SK-N-SH treated with all-trans-retinoic acid at 6 μM for 48 hours (cell line): Measurements from ENCODE around the gene TBATA.

Experiments used
- ATAC-seq: fragments of 200-7000 bp; cut with Tn5 transposase; 3 replicates; pipeline ENCODE4 v1.9.1; 2020; ENCODE audit warnings: mild to moderate bottlenecking, moderate library complexity
- ARNTL ChIP-seq: fragments of 450-650 bp; formaldehyde crosslinking; IDR thresholded peaks from 2 replicates; pipeline ENCODE4 v1.5.0; 2020; ENCODE audit warnings: low read depth, mild to moderate bottlenecking, moderate library complexity, borderline replicate concordance
- BACH2 ChIP-seq: fragments of 250-450 bp; sonication (Bioruptor Pico); IDR thresholded peaks from 2 replicates; pipeline ENCODE4 v1.9.0; 2021; ENCODE audit warnings: mild to moderate bottlenecking, borderline replicate concordance
- CSDC2 ChIP-seq: fragments of 250-450 bp; sonication (Bioruptor Pico); IDR thresholded peaks from 2 replicates; pipeline ENCODE4 v1.5.0; 2020; ENCODE audit warnings: mild to moderate bottlenecking, moderate library complexity
- ESRRG ChIP-seq: fragments of 250-450 bp; sonication (Bioruptor Pico); IDR thresholded peaks from 2 replicates; pipeline ENCODE4 v1.6.1; 2021; ENCODE audit warnings: mild to moderate bottlenecking
- GLIS3 ChIP-seq: fragments of 250-450 bp; sonication (Bioruptor Pico); IDR thresholded peaks from 2 replicates; pipeline ENCODE4 v1.5.0; 2020; ENCODE audit warnings: mild to moderate bottlenecking, moderate library complexity
- ISL1 ChIP-seq: fragments of 250-450 bp; sonication (Bioruptor Pico); IDR thresholded peaks from 2 replicates; pipeline ENCODE4 v2.1.2; 2022; ENCODE audit warnings: mild to moderate bottlenecking, moderate library complexity
- OSR1 ChIP-seq: fragments of 250-450 bp; sonication (Bioruptor Pico); IDR thresholded peaks from 2 replicates; pipeline ENCODE4 v1.8.0; 2022; ENCODE audit warnings: moderate library complexity, mild to moderate bottlenecking, inconsistent platforms
- PATZ1 ChIP-seq: fragments of 250-450 bp; sonication (Bioruptor Pico); IDR thresholded peaks from 2 replicates; pipeline ENCODE4 v1.8.0; 2020; ENCODE audit warnings: mild to moderate bottlenecking, moderate library complexity, borderline replicate concordance
- PPARA ChIP-seq: fragments of 250-450 bp; sonication (Bioruptor Pico); IDR thresholded peaks from 2 replicates; pipeline ENCODE4 v1.5.0; 2020; ENCODE audit warnings: mild to moderate bottlenecking, borderline replicate concordance
- TCF4 ChIP-seq: fragments of 250-450 bp; sonication (Bioruptor Pico); IDR thresholded peaks from 2 replicates; pipeline ENCODE4 v1.8.0; 2021; ENCODE audit warnings: mild to moderate bottlenecking, moderate library complexity, borderline replicate concordance
- TOX ChIP-seq: fragments of 250-450 bp; sonication (Bioruptor Pico); IDR thresholded peaks from 2 replicates; pipeline ENCODE4 v1.8.0; 2021; ENCODE audit warnings: mild to moderate bottlenecking, moderate library complexity, borderline replicate concordance
- TSHZ2 ChIP-seq: fragments of 250-450 bp; sonication (Bioruptor Pico); IDR thresholded peaks from 2 replicates; pipeline ENCODE4 v1.5.0; 2020; ENCODE audit warnings: mild to moderate bottlenecking, moderate library complexity
- ZC3H10 ChIP-seq: fragments of 250-450 bp; sonication (Bioruptor Pico); IDR thresholded peaks from 2 replicates; pipeline ENCODE4 v1.5.1; 2021; ENCODE audit warnings: mild to moderate bottlenecking, moderate library complexity
- ZFP3 ChIP-seq: fragments of 250-450 bp; sonication (Bioruptor Pico); IDR thresholded peaks from 2 replicates; pipeline ENCODE4 v1.5.0; 2020; ENCODE audit warnings: mild to moderate bottlenecking, moderate library complexity
- ZFP30 ChIP-seq: fragments of 450-650 bp; formaldehyde crosslinking; IDR thresholded peaks from 2 replicates; pipeline ENCODE4 v1.5.0; 2022; ENCODE audit warnings: mild to moderate bottlenecking, moderate library complexity
- ZNF565 ChIP-seq: fragments of 450-650 bp; formaldehyde crosslinking; conservative IDR thresholded peaks from 2 replicates; pipeline ENCODE4 v1.5.0; 2020; ENCODE audit warnings: low read depth, mild to moderate bottlenecking, moderate library complexity
- ZNF70 ChIP-seq: fragments of 450-650 bp; formaldehyde crosslinking; IDR thresholded peaks from 2 replicates; pipeline ENCODE4 v1.5.0; 2020; ENCODE audit warnings: mild to moderate bottlenecking, moderate library complexity
- ZNF8 ChIP-seq: fragments of 450-650 bp; formaldehyde crosslinking; IDR thresholded peaks from 2 replicates; pipeline ENCODE4 v1.5.0; 2020; ENCODE audit warnings: mild to moderate bottlenecking, moderate library complexity
- TF ChIP-seq, protein P1 (sequence below): fragments of 250-450 bp; sonication (Bioruptor Pico); IDR thresholded peaks from 2 replicates; pipeline ENCODE4 v1.5.1; 2021; ENCODE audit warnings: mild to moderate bottlenecking, moderate library complexity
- TF ChIP-seq, protein P2 (sequence below): fragments of 250-450 bp; sonication (Bioruptor Pico); IDR thresholded peaks from 2 replicates; pipeline ENCODE4 v1.5.1; 2020; ENCODE audit warnings: low read depth, mild to moderate bottlenecking, moderate library complexity

The TBATA gene

GRCh38 chr10:70753026-70753663, 32.0 kb downstream of the TBATA start:
- no peak for TF ChIP-seq TOX (CRISPR knock-in tag)
- TF ChIP-seq ZC3H10 (CRISPR knock-in tag): no peak
- no peak for TF ChIP-seq ZNF565 (CRISPR knock-in tag)
- TF ChIP-seq, protein P1, sequence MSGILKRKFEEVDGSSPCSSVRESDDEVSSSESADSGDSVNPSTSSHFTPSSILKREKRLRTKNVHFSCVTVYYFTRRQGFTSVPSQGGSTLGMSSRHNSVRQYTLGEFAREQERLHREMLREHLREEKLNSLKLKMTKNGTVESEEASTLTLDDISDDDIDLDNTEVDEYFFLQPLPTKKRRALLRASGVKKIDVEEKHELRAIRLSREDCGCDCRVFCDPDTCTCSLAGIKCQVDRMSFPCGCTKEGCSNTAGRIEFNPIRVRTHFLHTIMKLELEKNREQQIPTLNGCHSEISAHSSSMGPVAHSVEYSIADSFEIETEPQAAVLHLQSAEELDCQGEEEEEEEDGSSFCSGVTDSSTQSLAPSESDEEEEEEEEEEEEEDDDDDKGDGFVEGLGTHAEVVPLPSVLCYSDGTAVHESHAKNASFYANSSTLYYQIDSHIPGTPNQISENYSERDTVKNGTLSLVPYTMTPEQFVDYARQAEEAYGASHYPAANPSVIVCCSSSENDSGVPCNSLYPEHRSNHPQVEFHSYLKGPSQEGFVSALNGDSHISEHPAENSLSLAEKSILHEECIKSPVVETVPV (CRISPR knock-in tag): no peak
- TF ChIP-seq PATZ1: no peak
- no peak for TF ChIP-seq TCF4 (CRISPR knock-in tag)
- no peak for TF ChIP-seq CSDC2
- no peak for TF ChIP-seq ARNTL (CRISPR knock-in tag)
- no peak for TF ChIP-seq TSHZ2
- TF ChIP-seq GLIS3 (CRISPR knock-in tag): no peak
- TF ChIP-seq PPARA: no peak
- TF ChIP-seq ZNF8: no peak
- TF ChIP-seq, protein P2, sequence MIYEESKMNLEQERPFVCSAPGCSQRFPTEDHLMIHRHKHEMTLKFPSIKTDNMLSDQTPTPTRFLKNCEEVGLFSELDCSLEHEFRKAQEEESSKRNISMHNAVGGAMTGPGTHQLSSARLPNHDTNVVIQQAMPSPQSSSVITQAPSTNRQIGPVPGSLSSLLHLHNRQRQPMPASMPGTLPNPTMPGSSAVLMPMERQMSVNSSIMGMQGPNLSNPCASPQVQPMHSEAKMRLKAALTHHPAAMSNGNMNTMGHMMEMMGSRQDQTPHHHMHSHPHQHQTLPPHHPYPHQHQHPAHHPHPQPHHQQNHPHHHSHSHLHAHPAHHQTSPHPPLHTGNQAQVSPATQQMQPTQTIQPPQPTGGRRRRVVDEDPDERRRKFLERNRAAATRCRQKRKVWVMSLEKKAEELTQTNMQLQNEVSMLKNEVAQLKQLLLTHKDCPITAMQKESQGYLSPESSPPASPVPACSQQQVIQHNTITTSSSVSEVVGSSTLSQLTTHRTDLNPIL (CRISPR knock-in tag): no peak
- TF ChIP-seq OSR1 (CRISPR knock-in tag): no peak
- TF ChIP-seq ISL1 (CRISPR knock-in tag): no peak
- no peak for ATAC-seq

DNA sequence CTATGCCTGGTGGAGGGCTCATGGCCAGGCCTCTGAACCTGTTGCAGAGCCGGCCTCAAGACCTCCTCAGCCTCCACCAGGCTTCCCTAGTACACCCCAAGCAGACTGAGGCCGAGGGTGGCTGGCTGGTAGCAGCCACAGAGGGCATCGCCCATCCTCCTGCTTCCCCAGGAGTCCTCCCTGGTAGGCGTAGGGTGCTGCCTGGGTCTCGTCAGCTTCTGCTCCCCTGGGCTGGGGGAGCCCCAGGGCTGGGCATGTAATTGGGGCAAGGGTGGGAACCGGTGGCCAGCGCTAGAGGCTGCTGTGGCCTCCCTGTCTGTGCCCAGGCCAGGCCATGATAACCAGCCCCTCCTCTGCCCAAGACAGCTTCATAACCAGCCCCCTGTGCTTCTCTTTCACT, 32.6 kb downstream of the TBATA start:
- TF ChIP-seq ZFP3 (no peak), PPARA (no peak)
- ATAC-seq: no peak

DNA sequence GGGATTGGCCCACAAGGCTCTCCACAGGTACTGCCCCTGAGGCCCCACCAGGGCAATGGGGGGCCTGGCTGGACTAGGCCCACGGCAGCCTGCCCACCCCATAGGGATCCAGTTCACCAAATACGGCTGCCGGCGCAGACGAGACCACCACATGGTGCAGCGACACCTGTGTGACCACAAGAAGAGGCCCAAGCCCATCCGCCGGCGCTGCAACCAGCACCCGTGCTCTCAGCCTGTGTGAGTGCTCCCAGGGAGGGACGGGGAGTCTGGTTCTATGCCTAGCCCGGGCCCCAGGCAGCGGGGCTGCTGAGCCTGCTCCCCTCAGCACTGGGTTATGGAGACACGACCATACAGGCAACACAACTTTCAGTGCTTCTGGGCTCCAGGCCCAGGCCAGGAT, 33.2 kb downstream of the TBATA start:
- TF ChIP-seq OSR1 (CRISPR knock-in tag) (no peak), ESRRG (CRISPR knock-in tag) (no peak), ZFP3 (no peak), PPARA (no peak), BACH2 (CRISPR knock-in tag) (no peak), ARNTL (CRISPR knock-in tag) (no peak), TOX (CRISPR knock-in tag) (no peak), ZFP30 (CRISPR knock-in tag) (no peak), TSHZ2 (no peak), ISL1 (CRISPR knock-in tag) (no peak), PATZ1 (no peak), CSDC2 (no peak), ZNF70 (CRISPR knock-in tag) (no peak)
- TF ChIP-seq, protein P2 (CRISPR knock-in tag): no peak
- ATAC-seq: no peak
